K562 (cell line): ENCODE measurements around the gene COL8A2. TPM values are rescaled to one million over a fixed set of nuclear protein-coding genes. Genes with fewer than 3 reads are reported as not detected.
A peak's percentile ranks its signal among the peaks of the same experiment; 100 is the strongest.

Source experiments
- ARID3A ChIP-seq: IDR thresholded peaks from 2 replicates; pipeline ENCODE4 v1.6.1; 2012; ENCODE audit warnings: low read depth, low read length, improper control_type of control experiment, borderline replicate concordance
- CHD4 ChIP-seq: fragments of 200-600 bp; sonication (generic); IDR thresholded peaks from 3 replicates; pipeline ENCODE4 v1.6.1; 2012; ENCODE audit warnings: low read depth, mild to moderate bottlenecking, mixed read lengths, low read length, inconsistent platforms; ENCODE audit not compliant: insufficient read depth, insufficient replicate concordance, poor library complexity, severe bottlenecking
- CREM ChIP-seq: IDR thresholded peaks from 2 replicates; pipeline ENCODE4 v1.6.1; 2014; ENCODE audit warnings: antibody characterized with exemption, low read depth
- LARP7 ChIP-seq: fragments of 450-650 bp; IDR thresholded peaks from 2 replicates; pipeline ENCODE4 v1.6.1; 2016
- MAFK ChIP-seq: IDR thresholded peaks from 2 replicates; pipeline ENCODE4 v1.6.1; 2011; ENCODE audit warnings: low read length, improper control_type of control experiment
- MEF2D ChIP-seq: conservative IDR thresholded peaks from 2 replicates; pipeline ENCODE4 v1.6.1; 2016; ENCODE audit warnings: low read depth, missing genetic modification characterization, missing compliant biosample characterization
- MEIS2 ChIP-seq: fragments of 450-650 bp; IDR thresholded peaks from 2 replicates; pipeline ENCODE4 v1.6.1; 2014; ENCODE audit warnings: mild to moderate bottlenecking; ENCODE audit not compliant: partially characterized antibody
- NUFIP1 ChIP-seq: fragments of 450-650 bp; IDR thresholded peaks from 2 replicates; pipeline ENCODE4 v1.6.1; 2018; ENCODE audit not compliant: partially characterized antibody
- RCOR1 ChIP-seq, 2 experiments: IDR thresholded peaks; 2 replicates each; pipeline ENCODE4 v1.6.1; 2012; ENCODE audit warnings: low read depth in 2 of 2, low read length in 2 of 2, borderline replicate concordance in 1 of 2, improper control_type of control experiment in 1 of 2
- RHOXF2B ChIP-seq: fragments of 250-450 bp; sonication (Bioruptor Pico); conservative IDR thresholded peaks from 2 replicates; pipeline ENCODE4 v1.5.1; 2021
- TAF7 ChIP-seq: fragments of 450-650 bp; IDR thresholded peaks from 2 replicates; pipeline ENCODE4 v1.6.1; 2016; ENCODE audit warnings: missing genetic modification characterization, missing compliant biosample characterization
- TCF15 ChIP-seq: fragments of 250-450 bp; sonication (Bioruptor Pico); IDR thresholded peaks from 2 replicates; pipeline ENCODE4 v1.8.0; 2022; ENCODE audit warnings: moderate library complexity, mild to moderate bottlenecking, inconsistent platforms
- TEAD4 ChIP-seq, 2 experiments: sonication (generic) in 1 of 2; formaldehyde crosslinking in 1 of 2; IDR thresholded peaks; 2 replicates each; pipeline versions ENCODE4 v1.6.1 to v1.8.0; 2012 to 2022; ENCODE audit warnings: borderline replicate concordance in 1 of 2, inconsistent platforms in 1 of 2, low read length in 1 of 2, mild to moderate bottlenecking in 1 of 2, missing genetic modification reagents in 1 of 2
- ZBTB5 ChIP-seq: fragments of 450-650 bp; IDR thresholded peaks from 2 replicates; pipeline ENCODE4 v1.6.1; 2017; ENCODE audit warnings: antibody characterized with exemption
- ZKSCAN1 ChIP-seq: fragments of 150-350 bp; IDR thresholded peaks from 2 replicates; pipeline ENCODE4 v1.6.1; 2016; ENCODE audit warnings: low read depth, low read length
- ZNF143 ChIP-seq: sonication (generic); formaldehyde crosslinking; IDR thresholded peaks from 2 replicates; pipeline ENCODE4 v1.9.0; 2022; ENCODE audit warnings: mild to moderate bottlenecking, missing genetic modification reagents
- ZNF282 ChIP-seq: sonication (generic); formaldehyde crosslinking; IDR thresholded peaks from 2 replicates; pipeline ENCODE4 v1.8.1; 2023; ENCODE audit warnings: missing genetic modification reagents
- ZNF583 ChIP-seq: fragments of 250-450 bp; sonication (Bioruptor Pico); IDR thresholded peaks from 2 replicates; pipeline ENCODE4 v1.4.0; 2020
- ZNF778 ChIP-seq: fragments of 450-650 bp; formaldehyde crosslinking; IDR thresholded peaks from 2 replicates; pipeline ENCODE4 v1.4.0; 2020; ENCODE audit warnings: mild to moderate bottlenecking, moderate library complexity
- polyA plus RNA-seq, 8 experiments: library from polyadenylated mRNA; depleted of rRNA in 4 of 8; stranded (reverse) in 5 of 8; unstranded in 3 of 8; fragments of >200 nt; fragmentation: Nextera tagmentation in 2 of 8; fragmentation: Illumina TruSeq in 1 of 8; extraction: Ambion mirVana in 2 of 8; extraction: Trizol in 1 of 8; gene quantifications; 2 replicates each; pipeline versions ENCODE4 v1.2.1 to v1.2.3, GENCODE V29; 2011 to 2014; ENCODE audit warnings: inconsistent platforms in 1 of 8, missing spikeins in 1 of 8
- total RNA-seq, 7 experiments: library from RNA; depleted of rRNA in 6 of 7; stranded (reverse); fragments of >200 nt in 6 of 7; fragmentation: Illumina TruSeq in 2 of 7; extraction: Trizol in 2 of 7; gene quantifications; 2 replicates each; pipeline versions ENCODE4 v1.2.1 to v1.2.3, GENCODE V29; 2011 to 2021; ENCODE audit warnings: low replicate concordance in 1 of 7
- TF ChIP-seq, protein P1 (sequence below): sonication (generic); formaldehyde crosslinking; IDR thresholded peaks from 2 replicates; pipeline ENCODE4 v1.8.0; 2022; ENCODE audit warnings: mild to moderate bottlenecking, low read depth, missing genetic modification reagents
- TF ChIP-seq, protein P2 (sequence below): fragments of 450-650 bp; conservative IDR thresholded peaks from 2 replicates; pipeline ENCODE4 v1.6.1; 2016; ENCODE audit warnings: missing genetic modification characterization, low read depth, mild to moderate bottlenecking, missing compliant biosample characterization, moderate library complexity

Gene COL8A2
- total and polyA plus RNA-seq, 9 of the 15 experiments (the other 6 are each of a cell fraction or from before 2014, with no cell fraction given): 0.03 to 0.14 (median 0.04) TPM; not detected in 5

DNA sequence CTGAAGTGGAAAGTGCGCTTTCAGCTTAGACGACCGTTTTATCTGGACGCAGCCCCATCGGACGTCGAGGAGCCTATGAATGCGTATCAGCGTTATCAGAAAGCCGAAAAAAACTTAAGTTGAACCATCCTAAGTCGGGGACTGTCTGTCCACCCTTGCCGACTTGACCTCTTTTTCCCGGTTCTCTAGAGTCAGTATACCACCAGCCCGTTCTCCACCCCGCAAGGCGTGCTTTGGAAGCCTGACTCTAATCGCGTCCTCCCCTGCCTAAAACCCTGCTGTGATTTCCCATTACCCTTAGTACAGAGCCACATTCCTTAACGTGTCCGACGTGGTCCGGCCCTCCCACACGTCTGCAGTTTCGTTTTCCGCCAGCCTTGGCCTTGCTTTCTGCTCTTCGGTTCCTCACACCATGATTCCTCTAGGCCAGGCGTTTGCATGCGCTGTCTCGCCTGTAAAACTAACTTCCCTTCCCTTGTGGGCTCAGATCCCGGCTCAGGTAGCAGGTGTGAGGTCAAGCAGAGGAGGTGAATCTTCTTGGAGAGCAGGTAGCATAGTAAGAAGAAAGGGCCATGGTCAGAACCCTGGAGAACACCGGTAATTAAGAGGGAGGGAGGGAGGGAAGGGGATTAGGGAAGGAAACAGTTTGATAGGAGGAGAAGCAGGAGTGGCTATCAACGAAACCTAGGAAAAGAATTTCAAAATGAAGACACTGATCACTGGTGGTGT is 35.5 kb downstream of the COL8A2 start (continued):
- TF ChIP-seq ZBTB5 (no peak), ZKSCAN1 (no peak), TAF7 (no peak), CREM (0 out of 2 replicates have a peak, but pooled peaks have one; percentile 18), TCF15 (CRISPR knock-in tag) (no peak), LARP7 (no peak), ZNF583 (CRISPR knock-in tag) (no peak), ZNF282 (no peak), ARID3A (no peak), ZNF778 (no peak), RCOR1 (IDR thresholded peaks at IDR 0.05; ENCODE audit: borderline replicate concordance in 1 of 2, low read depth in 2 of 2, low read length in 2 of 2) (peak in 1 of 2 experiments; percentile 30; a peak in 1 of 4 replicates), RHOXF2B (CRISPR knock-in tag) (no peak), ZNF143 (no peak), MAFK (no peak), MEIS2 (no peak), CHD4 (no peak), MEF2D (tag) (no peak), NUFIP1 (peak; percentile 22), TEAD4 (IDR thresholded peaks at IDR 0.05; ENCODE audit: low read length) (peak; percentile 21; the same call in 1 of the 2 replicates), TEAD4 (CRISPR knock-in tag; IDR thresholded peaks at IDR 0.05; ENCODE audit: borderline replicate concordance) (no peak)
- TF ChIP-seq, protein P1, sequence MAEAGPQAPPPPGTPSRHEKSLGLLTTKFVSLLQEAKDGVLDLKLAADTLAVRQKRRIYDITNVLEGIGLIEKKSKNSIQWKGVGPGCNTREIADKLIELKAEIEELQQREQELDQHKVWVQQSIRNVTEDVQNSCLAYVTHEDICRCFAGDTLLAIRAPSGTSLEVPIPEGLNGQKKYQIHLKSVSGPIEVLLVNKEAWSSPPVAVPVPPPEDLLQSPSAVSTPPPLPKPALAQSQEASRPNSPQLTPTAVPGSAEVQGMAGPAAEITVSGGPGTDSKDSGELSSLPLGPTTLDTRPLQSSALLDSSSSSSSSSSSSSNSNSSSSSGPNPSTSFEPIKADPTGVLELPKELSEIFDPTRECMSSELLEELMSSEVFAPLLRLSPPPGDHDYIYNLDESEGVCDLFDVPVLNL: 0 out of 2 replicates have a peak, but pooled peaks have one; percentile 31
- TF ChIP-seq, protein P2, sequence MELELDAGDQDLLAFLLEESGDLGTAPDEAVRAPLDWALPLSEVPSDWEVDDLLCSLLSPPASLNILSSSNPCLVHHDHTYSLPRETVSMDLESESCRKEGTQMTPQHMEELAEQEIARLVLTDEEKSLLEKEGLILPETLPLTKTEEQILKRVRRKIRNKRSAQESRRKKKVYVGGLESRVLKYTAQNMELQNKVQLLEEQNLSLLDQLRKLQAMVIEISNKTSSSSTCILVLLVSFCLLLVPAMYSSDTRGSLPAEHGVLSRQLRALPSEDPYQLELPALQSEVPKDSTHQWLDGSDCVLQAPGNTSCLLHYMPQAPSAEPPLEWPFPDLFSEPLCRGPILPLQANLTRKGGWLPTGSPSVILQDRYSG (tag): no peak
